Fibroblast of skin of left biceps (primary cell): Measurements from ENCODE around the gene NAV2.
"Not testable (repeated sequence)": the region's sequence is repeated elsewhere in the genome, so short reads cannot be mapped to it uniquely, and the experiment has no call there.

Experiments used
- DNase-seq, 2 experiments: peaks; one replicate each; pipeline ENCODE4 v3.0.0-alpha.2; 2013; ENCODE audit warnings: low read depth in 2 of 2

Gene NAV2

DNA sequence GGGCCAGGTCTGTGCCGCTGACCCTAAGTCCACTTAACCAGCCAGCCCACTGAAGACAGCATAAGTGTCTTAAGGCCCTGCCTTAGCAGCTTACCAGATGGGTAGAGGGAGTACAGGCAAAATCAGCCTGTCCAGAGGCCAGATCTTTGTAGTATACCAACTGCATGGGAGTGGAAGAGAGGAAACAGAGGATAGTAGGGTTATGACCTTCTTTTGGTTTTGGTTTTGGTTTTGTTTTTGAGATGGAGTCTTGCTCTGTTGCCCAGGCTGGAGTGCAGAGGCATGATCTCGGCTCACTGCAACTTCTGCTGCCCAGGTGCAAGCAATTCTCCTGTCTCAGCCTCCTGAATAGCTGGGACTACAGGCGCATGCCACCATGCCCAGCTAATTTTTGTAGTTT is 371.2 kb downstream of the NAV2 start:
- not testable (repeated sequence) for DNase-seq

DNA sequence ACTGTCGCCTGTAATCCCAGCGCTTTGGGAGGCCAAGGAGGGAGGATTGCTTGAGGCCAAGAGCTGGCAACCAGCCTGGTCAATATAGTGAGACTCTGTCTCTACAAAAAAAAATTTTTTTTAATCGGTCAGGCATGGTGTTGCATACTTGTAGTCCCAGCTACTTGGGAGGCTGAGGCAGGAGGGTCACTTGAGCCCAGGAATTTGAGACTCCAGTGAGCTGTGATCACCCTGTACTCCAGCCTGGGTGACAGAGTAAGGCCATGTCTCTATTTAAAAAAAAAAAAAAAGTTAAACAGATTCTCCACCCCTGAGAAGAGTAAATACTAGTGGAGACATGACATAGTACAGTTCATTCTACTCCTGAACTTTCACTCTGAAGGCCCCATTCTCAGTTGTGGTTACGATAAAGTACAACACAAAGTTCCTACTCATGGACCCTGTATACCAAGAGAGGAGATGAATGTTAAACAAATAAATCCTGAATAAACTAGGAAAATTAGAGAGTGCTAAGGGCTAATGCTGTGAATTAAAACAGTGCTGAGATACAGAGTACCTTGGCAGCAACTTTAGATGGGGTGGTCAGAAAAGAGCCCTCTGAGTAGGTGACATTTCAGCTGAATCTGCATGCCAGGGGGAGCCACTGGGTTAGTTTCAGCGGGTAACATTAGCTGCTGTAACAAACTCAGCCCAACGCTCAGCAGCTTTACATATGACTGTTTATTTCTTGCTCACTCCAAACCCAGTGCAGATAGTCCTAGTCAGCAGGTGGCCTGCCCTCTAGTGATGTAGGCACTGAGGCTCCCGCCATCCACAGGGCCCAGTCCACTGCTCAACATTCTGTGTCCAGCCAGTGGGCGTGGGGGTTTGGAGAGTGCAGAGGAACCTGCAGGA is 372.5 kb downstream of the NAV2 start:
- no peak for DNase-seq

DNA sequence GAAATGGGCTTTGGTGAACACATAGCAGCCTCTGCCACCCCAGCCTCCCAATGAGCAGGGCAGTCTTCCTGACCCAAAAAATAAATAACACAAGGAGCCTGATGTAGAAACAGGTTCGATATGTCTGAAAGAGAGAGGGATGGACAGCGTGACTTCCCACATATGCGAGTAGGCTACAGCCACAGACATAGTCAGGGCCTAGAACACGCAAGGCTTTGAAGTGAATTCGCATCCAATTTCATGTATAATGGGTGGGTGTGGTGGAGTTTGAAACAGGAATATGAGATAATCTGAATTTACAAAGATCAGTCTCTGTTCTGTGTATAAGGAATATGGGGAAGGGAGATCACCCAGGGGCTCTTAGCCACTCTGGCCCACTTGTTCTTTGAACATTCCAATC is 373.3 kb downstream of the NAV2 start:
- no peak for DNase-seq

DNA sequence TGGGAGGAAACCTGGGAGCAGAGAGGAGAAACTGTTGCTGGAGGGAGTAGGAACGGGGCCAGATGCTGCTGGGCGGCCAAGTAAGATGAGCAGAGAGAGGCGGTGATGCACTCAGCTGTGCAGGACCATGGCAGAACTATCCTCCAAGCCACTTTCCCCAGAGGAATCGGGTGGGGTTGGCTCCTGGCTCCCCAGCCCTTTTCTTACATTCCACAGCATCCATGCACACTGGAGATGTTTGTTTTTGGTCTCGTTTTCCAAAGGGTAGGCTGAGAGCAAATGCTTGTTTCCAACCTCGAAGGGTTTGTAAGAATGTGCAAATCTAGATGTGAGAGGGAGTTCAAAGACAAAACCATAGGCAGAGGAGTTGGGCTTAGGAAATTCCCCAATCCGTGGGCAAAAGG is 374.5 kb downstream of the NAV2 start:
- peak; percentile 46 to 57 for DNase-seq

DNA sequence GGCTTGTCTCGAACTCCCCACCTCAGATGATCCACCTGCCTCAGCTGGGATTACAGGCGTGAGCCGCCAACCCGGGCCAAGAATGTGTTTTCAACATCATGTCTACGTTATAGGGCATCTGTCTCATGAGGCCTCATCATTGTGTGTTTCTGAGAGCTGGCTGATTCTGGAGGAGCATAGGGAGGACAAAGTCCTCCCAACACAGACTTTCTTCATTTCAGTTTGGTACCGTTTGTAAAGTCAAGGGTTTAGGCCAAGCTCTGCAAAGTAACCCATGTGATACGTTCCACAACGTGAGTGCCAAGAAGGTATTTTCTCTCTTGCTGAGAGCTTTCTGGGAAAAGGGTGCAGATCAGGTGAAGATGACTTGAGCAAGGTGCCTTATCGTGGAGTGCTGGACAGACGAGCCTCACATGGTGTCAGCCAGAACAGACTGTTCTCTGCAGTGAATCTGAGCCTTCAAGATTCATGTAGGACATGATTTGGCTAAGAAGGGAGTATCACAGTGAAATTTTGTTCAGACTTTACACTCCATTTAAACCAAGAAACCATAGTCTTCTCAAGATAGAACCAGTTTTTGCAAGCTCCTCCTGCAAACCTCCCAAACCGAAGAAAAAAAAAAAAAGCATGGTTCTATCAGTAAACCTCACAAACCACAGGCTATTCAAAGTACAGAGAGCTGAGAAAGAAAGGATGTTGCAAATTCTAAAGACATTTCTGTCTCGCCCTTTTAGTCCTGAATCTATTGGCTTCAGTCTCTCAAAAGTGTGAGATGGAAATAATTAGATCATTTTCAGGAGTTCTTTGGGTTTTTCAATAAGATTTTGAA is 376.0 kb downstream of the NAV2 start:
- DNase-seq, result no peak

DNA sequence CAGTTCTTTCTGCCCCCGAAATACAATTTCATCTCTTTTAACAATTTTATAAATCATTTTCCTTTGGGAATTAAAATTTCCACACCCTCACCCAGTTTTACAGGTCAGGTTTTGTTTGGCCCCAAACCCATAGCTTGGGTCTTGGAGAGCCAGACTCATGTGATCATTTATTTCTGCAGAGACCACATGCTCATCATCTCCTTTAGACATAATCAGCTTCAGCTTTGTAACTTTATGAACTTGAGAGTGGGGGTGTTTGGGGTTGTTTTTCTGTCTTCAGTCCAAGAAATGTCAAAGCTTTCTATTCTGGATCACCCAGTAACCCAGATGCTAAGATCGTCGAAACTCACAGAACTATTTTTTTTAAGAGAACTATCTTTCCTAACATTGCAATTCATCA is 376.7 kb downstream of the NAV2 start:
- DNase-seq, result no peak

DNA sequence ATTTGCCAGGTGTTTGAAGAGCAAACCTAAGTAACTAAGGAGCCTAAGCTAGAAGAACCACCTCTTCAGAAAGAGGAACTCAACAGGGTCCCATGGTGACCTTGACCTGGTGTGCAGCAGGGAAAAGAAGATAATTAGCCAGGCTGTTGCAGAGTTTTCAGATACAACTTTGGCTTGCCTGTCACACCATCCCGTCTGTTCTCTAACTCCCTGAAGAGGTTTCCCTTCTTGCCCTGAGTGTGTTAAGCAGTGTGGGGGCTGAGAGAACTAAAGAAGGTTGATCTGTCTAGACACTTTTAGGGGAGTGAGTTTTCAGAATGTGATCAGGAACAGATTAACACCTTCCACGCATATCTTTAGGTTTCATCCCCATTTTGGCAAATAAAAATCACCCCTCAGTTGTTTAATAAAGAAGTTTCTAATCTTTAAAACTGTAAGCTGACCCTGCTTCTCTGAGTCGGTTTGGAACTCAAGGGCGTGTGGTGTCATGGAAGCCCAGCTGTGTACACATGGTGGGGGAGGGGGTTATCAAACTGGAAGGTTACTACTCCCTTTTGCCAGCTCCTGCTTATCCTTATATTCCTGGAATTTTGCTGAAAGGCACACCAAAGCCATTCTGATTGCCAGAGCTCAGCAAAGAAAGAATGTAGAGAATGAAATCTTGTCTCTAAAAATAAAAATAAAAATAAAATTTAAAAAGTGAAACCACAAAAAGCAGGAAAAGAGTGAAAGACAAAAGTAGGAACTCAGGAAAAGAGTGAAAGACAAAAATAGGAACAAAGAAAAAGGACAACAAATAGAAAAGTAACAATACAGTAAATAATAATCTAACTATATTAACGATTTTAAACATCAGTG is 377.4 kb downstream of the NAV2 start:
- DNase-seq, result no peak

DNA sequence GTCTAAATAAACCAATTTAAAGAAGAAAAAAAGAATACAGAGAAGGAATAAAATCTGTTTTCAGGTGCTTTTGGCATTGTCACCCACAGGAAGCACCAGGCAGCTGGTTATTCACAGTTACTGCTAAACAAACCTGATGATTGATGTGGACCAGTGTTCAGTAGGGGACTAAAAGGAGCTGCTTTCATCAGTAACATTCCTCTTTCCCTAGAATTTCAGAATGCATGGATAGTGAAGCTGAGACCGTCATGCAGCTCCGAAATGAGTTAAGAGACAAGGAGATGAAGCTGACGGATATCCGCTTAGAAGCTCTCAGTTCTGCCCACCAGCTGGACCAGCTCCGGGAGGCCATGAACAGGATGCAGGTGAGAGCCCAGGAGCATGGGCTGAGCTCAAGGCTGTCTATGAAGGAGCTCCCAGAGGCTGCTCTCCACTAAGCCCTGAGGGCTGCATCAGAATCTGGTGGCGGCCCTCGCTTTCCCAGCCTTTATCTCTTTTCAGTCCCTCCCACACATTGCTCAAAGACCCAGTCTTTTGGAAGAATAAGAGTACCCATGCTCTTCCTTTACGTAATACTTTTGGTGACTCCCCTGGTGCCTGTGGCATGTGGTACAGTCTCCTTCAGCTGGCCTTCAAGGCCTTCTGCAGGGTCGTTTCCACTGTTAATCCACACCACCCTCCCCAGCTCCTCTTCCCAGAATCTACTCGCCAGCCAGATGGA is 378.2 kb downstream of the NAV2 start:
- DNase-seq, result no peak

DNA sequence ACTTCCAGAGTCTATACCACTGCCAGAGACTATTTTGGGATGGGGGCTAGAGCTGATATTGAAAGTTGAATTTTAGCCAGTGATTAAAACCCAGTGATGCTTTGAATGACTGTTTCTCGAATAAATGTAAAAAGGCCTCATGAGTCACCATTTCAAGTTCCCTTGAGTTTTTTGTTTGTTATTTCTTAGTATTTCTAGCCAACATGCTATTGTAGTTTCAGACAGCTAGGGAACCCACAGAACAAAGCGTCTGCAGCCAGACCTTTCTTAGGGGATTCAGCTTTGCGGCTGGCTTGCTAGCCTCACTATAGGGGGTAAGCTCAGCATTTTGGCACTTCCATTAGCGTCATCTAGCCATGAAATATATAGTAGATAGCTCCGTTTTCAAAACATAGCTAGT is 381.1 kb downstream of the NAV2 start:
- no peak for DNase-seq

DNA sequence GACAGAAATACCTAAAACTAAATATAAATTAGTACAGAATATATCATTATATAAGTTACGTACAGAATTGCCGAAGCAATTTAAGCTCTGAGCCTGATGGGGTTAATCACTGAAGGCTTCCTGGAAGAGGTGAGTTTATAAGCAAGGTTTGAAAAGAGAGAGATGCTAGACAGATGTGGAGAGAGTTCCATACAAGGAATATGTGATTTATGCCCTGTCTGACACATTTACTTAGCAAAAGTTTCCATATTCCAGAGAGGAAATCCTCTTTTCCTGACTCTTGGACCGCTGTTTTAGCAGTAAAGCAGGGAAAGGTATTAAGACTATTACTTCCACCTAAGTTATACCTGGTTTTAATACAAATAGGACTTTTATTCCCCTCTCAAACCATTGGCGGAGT is 382.6 kb downstream of the NAV2 start:
- DNase-seq, result no peak

DNA sequence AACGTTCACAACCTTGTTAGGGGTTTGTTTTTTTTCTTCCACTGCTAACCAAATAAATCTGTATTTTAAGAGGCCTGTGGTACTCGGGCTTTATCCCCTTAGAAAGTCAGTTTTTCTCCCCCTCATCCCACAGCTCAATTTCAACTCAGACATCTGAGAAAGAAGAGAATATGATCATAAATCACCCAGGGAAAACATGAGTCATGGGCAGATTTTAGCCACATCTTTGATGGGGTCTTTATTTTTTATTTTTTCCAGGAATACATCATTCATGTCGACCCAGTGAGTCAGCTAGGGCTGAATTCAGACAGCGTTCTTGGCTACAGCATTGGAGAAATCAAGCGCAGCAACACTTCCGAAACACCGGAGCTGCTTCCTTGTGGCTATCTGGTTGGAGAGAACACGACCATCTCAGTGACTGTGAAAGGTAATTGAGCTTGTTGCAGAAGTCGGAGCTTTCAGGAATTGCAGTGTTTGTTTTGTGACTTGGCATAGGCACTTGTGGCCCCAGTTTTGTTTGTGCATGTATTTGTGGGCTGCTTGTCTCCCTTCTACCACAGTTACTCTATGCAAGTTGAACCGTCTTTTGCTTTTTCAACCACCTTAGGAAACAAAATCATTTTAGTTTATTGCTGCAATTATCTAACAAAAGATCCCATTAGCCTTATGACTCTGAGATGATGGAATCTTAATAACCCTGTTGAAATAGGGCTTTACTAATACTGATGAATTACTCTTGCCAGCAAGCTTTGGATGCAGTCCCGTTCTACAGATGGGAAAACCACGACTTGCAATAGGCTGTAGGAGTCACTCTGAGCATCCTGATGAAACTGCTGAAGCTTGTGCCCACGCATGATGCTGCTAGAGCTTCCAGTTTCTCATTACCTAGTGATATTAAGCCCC is 384.9 kb downstream of the NAV2 start:
- peak; percentile 88 for DNase-seq

DNA sequence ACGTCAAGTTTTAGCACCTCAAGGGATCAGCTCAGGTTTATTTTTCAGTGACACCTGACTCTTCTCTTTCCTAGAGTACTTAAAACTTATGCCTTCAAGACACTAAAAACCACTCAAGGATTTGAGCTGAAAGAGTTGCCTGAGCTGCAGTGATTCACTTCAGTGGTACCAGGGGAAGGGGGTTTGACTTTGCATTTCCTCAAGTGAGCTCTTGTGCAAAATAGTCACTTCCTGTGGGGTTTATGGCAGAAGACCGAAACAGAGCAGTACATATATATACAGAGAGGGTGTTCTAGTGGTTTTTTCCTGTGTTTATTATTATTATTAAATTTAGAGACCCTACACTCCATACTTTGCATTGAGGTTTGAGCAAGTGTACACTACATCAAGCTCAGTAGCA is 386.9 kb downstream of the NAV2 start:
- no peak for DNase-seq

DNA sequence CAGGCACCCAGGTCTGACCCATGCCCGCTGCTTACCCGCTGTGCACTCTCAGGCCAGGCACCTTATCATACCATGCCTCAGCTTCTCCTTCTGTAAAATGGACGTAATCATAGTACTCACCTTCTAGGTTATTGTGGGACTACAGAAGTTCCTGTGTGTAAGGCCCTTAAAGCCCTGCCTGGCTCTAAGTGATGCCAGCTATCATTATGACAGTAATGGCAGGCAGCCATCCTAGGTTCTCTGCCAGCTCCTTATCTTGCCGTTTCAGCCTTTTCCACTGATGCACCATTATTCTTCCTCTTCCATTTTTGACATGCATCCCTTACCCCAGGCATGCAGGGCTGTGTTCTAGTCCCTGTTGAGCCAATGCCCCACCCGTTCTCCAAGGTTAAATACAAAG is 389.8 kb downstream of the NAV2 start:
- no peak for DNase-seq

DNA sequence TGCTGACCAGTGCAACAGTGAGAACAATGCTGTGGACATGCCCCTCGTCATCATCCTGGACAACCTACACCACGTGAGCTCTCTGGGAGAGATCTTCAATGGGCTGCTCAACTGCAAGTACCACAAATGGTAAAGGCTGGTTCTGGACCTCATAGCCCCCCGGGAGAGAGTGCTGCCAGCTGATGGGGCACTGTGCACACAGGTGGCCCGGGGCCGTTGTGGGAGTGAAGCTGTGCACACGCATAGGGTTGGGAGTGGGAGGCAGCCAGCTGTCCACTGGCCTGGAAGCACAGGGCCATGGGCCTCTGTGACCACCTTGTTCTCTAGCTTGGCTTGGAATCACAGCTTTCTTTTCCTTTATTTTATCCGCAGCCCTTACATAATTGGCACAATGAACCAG is 390.6 kb downstream of the NAV2 start:
- no peak for DNase-seq

DNA sequence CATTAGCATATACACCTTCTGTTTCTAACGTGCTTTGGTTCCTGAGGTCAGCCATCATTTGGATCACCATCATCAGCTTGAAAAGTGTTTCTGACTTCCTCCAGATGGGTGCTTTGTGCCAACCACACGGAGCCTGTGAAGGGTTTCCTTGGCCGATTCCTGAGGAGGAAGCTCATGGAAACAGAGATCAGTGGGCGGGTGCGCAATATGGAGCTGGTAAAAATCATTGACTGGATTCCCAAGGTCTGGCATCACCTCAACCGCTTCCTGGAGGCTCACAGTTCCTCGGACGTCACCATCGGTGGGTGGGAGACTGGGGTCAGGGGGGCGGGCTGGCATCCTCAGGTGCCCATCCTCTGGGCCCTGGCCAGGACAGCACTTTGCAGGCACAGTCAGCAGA is 392.8 kb downstream of the NAV2 start:
- DNase-seq, result no peak

DNA sequence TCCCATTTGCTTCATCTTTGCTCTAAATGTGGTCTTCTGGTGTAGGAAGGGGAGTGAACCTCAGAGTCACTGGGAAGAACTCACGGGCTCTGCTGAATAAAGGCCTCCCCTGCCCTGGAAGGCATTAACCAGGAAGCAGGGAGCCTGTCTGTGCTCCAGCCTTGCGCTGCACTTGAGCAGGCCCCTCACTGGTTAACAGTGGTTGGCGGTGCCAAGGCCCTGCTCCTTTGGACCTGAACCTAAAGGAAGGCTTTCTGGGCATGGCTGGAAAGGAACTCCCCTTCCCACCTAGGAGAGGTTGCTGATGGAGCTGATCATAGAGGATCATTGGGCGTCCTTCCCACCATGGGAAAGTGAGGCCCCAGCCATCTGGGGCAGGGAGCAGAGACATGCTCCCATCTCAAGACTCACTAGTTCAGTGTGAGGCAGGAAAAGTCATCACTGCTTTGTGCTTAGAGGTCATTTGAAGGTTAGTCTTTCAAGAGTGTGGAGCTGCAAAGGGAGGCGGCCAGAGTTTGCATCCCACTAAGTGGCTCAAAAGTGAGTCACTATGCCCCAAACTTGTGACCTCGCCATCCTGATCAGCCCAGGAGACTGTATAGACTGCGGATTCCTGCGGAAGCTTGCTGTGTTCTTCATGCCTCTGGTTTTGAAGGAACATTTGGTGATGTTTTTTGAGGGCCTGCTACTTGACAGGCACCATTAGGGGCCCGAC is 397.3 kb downstream of the NAV2 start:
- no peak for DNase-seq

DNA sequence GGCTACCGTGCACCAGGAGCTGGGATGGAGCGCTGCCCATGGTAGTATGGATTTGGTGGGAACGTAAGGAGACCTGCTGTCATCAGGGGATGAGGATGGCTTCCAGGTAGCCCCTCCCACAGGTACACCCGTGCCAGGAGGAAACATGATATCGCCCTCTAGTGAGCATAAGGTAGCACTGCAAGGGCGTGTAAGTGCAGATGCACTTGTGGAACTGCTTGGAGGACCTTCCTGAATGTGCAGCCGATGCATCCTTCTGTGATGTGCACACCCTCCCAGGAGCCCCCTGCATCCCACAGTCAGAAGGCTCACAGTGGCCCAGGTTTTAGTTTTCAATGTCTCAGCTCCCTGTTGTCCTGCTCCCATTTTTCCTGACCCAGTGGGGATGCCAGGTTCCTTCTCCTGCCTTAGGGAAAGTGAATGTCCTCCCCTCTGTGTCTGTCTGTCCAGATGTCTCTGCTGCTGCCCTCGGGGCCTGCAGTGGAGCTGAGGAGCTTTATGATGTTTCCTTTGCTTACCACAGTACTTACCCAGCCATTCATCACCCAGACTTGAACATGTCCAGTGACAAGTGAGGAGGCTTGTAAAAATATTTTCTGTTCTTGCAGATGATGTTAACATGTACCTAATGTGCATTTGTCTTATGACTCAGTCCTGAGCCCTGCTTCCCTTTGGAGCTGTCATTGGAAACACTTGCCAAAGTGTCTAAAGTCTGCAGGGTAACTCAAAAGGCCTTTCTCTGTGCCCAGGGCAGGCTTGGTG is 398.5 kb downstream of the NAV2 start:
- DNase-seq, result peak in 1 of 2 experiments; percentile 65

DNA sequence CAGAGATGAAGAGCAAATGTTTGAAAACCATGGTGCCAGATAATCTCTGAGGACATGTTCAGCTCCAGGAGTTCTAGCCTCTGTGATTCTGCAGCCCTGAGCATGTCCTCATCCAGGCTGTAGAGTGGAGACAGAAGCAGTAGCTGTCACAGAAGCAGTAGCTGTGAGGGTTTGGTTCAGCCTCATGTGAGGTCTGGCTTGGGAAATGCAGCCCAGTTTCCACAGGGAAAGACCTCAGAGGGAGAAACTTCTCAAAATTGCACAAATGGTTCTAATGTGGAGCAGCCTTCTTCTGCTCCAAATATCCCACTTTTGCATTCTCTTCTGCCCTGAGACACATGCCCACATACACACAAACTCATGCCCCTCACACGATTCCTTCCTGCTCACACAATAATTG is 399.2 kb downstream of the NAV2 start:
- no peak for DNase-seq
